Gastrocnemius medialis (tissue), 4 donors: ENCODE results near the gene EAF2. TPM values are rescaled to one million over a fixed set of nuclear protein-coding genes. Genes with fewer than 3 reads are reported as not detected.

Experiments
- ATAC-seq, 2 donors: fragments of 150-250 bp; one replicate each; pipeline ENCODE4 v1.9.1; 2016
- DNase-seq, 2 donors: peaks; one replicate each; pipeline ENCODE4 v3.0.0-alpha.2; 2019
- H3K27ac ChIP-seq, 4 donors: fragments of 200-600 bp; sonication (generic); 1 replicate in 1 of 4; 2 replicates in 3 of 4; pipeline ENCODE4 v1.5.1; 2016 to 2018; ENCODE audit warnings: mild to moderate bottlenecking in 2 of 4, moderate library complexity in 1 of 4
- H3K27me3 ChIP-seq, 3 donors: fragments of 200-600 bp; sonication (generic) in 2 of 3; 1 replicate in 1 of 3; 2 replicates in 2 of 3; pipeline versions ENCODE4 v1.5.1 to v1.6.0; 2016 to 2019; ENCODE audit warnings: mild to moderate bottlenecking in 1 of 3, moderate library complexity in 1 of 3
- H3K36me3 ChIP-seq, 2 donors: fragments of 200-600 bp; sonication (generic) in 1 of 2; one replicate each; pipeline ENCODE4 v1.5.1; 2017 to 2018
- H3K4me1 ChIP-seq, 2 donors: fragments of 200-600 bp; sonication (generic) in 1 of 2; one replicate each; pipeline ENCODE4 v1.5.1; 2016 to 2017; ENCODE audit warnings: mild to moderate bottlenecking in 2 of 2
- H3K4me3 ChIP-seq, 4 donors: fragments of 200-600 bp; sonication (generic) in 3 of 4; 1 replicate in 1 of 4; 2 replicates in 3 of 4; pipeline ENCODE4 v1.5.1; 2016 to 2019; ENCODE audit warnings: mild to moderate bottlenecking in 2 of 4
- H3K9me3 ChIP-seq, 3 donors: fragments of 200-600 bp; sonication (generic) in 2 of 3; 1 replicate in 1 of 3; 2 replicates in 2 of 3; pipeline ENCODE4 v1.5.1; 2016 to 2019
- CTCF ChIP-seq, 5 experiments: fragments of 450-650 bp in 3 of 5; fragments of 200-600 bp in 2 of 5; sonication (generic) in 2 of 5; IDR thresholded peaks in 4 of 5; conservative IDR thresholded peaks in 1 of 5; 1 replicate in 4 of 5; 2 replicates in 1 of 5; pipeline ENCODE4 v1.5.1; 2016 to 2019; ENCODE audit warnings: antibody characterized with exemption in 5 of 5, mild to moderate bottlenecking in 3 of 5, moderate library complexity in 3 of 5
- POLR2A ChIP-seq, 2 donors: fragments of 450-650 bp; IDR thresholded peaks; one replicate each; pipeline ENCODE4 v1.6.1; 2017; ENCODE audit warnings: antibody characterized with exemption in 2 of 2, mild to moderate bottlenecking in 2 of 2, moderate library complexity in 2 of 2
- in situ Hi-C, 4 donors: fragments of 200-750 bp; cut with MboI; loops; one replicate each; pipeline versions ENCODE4 v1.15.0 to v1.8.0; 2017; ENCODE audit warnings: low sequenced_read_pairs in 4 of 4
- intact Hi-C: fragments of 100-400 bp; cut with DNase I; formaldehyde crosslinking; loops from one replicate; pipeline ENCODE4 v1.15.1; 2023; ENCODE audit warnings: low total_unique reads
- total RNA-seq, 4 donors: library from RNA; depleted of rRNA; stranded (reverse); fragments of >200 nt; gene quantifications; one replicate each; pipeline versions ENCODE4 v1.1.0 to v1.2.3, GENCODE V29; 2016

Gene EAF2
- total RNA-seq, 4 donors from 2014 or later = 2.6 to 5.7 (median 3.6) TPM

GRCh38 chr3:121817753-121818152 is 17.3 kb upstream of the EAF2 start:
- Histone ChIP-seq H3K36me3 (peaks cover 0 to 33% of the 10 kb centered on the region in 2 donors), H3K4me3 (no peak overlapping the region), H3K9me3 (no peaks in the 10 kb centered on the region), H3K27me3 (no peaks in the 10 kb centered on the region), H3K27ac (peak overlapping the region in 1 of 4 donors; percentile 35), H3K4me1 (peaks cover 11 to 23% of the 10 kb centered on the region in 2 donors)
- ATAC-seq (no peak), DNase-seq (no peak)
- in situ Hi-C loops = loop anchor here in 1 of 4 donors (25.0 kb wide), 1 partner anchor 105 kb away; no protein-coding TSS in a partner anchor
- intact Hi-C loops = no loop called here
- TF ChIP-seq POLR2A (IDR thresholded peaks at IDR 0.05) (no peak), CTCF (IDR thresholded peaks at IDR 0.05 in 4 of 5, conservative IDR thresholded peaks at IDR 0.05 in 1 of 5) (no peak)

- Histone ChIP-seq H3K27me3 (no peaks in the 10 kb centered on the region), H3K36me3 (peaks cover 0 to 41% of the 10 kb centered on the region in 2 donors), H3K4me1 (peaks cover 11 to 23% of the 10 kb centered on the region in 2 donors), H3K9me3 (no peaks in the 10 kb centered on the region), H3K27ac (peak overlapping the region in 1 of 4 donors; percentile 35), H3K4me3 (no peak overlapping the region)
- ATAC-seq = no peak
- no peak for TF ChIP-seq CTCF (IDR thresholded peaks at IDR 0.05 in 4 of 5, conservative IDR thresholded peaks at IDR 0.05 in 1 of 5)
- TF ChIP-seq POLR2A (IDR thresholded peaks at IDR 0.05) = no peak
- no peak for DNase-seq
- in situ Hi-C loops (loop anchor here in 1 of 4 donors (25.0 kb wide), 1 partner anchor 106 kb away; no protein-coding TSS in a partner anchor), intact Hi-C loops (no loop called here)
These were observed 16.4 kb upstream of the EAF2 start for GRCh38 chr3:121818578-121818977.

- intact Hi-C loops = no loop called here
- H3K9me3 ChIP-seq = no peaks in the 10 kb centered on the region
- in situ Hi-C loops = loop anchor here in 1 of 4 donors (25.0 kb wide), 1 partner anchor 107 kb away; no protein-coding TSS in a partner anchor
- no peak overlapping the region for H3K4me3 ChIP-seq
- TF ChIP-seq CTCF (IDR thresholded peaks at IDR 0.05 in 4 of 5, conservative IDR thresholded peaks at IDR 0.05 in 1 of 5) (no peak), POLR2A (IDR thresholded peaks at IDR 0.05) (no peak)
- no peak for DNase-seq
- ATAC-seq = no peak
- H3K27me3 ChIP-seq = no peaks in the 10 kb centered on the region
- peaks cover 0 to 48% of the 10 kb centered on the region in 2 donors for H3K36me3 ChIP-seq
- peaks cover 11 to 23% of the 10 kb centered on the region in 2 donors for H3K4me1 ChIP-seq
- H3K27ac ChIP-seq = no peak overlapping the region
These were observed 15.8 kb upstream of the EAF2 start for GRCh38 chr3:121819236-121819635.

GRCh38 chr3:121821421-121822199 is 13.4 kb upstream of the EAF2 start:
- H3K4me1 ChIP-seq = peaks cover 11 to 23% of the 10 kb centered on the region in 2 donors
- H3K27ac ChIP-seq = no peak overlapping the region
- DNase-seq (no peak), ATAC-seq (no peak)
- H3K27me3 ChIP-seq = no peaks in the 10 kb centered on the region
- no peaks in the 10 kb centered on the region for H3K9me3 ChIP-seq
- intact Hi-C loops = no loop called here
- in situ Hi-C loops = loop anchor here in 1 of 4 donors (25.0 kb wide), 1 partner anchor 109 kb away; no protein-coding TSS in a partner anchor
- peaks cover 0 to 69% of the 10 kb centered on the region in 2 donors for H3K36me3 ChIP-seq
- no peak for TF ChIP-seq CTCF (IDR thresholded peaks at IDR 0.05 in 4 of 5, conservative IDR thresholded peaks at IDR 0.05 in 1 of 5)
- TF ChIP-seq POLR2A (IDR thresholded peaks at IDR 0.05) = no peak
- H3K4me3 ChIP-seq = no peak overlapping the region
